IMR-90 (cell line): ENCODE measurements around the gene RBBP7.

ENCODE experiments used
- CHD1 ChIP-seq: IDR thresholded peaks from 2 replicates; pipeline ENCODE4 v1.6.1; 2012; ENCODE audit warnings: low read depth, low read length, improper control_type of control experiment
- CTCF ChIP-seq: conservative IDR thresholded peaks from 2 replicates; pipeline ENCODE4 v1.5.1; 2012; ENCODE audit warnings: mild to moderate bottlenecking, low read depth, low read length, improper control_type of control experiment
- NFE2L2 ChIP-seq: fragments of 150-350 bp; IDR thresholded peaks from 2 replicates; pipeline ENCODE4 v1.6.1; 2016; ENCODE audit warnings: low read depth, mild to moderate bottlenecking, low read length
- POLR2A ChIP-seq: IDR thresholded peaks from 2 replicates; pipeline ENCODE4 v1.6.1; 2012; ENCODE audit warnings: mild to moderate bottlenecking, low read depth, low read length

GRCh38 chrX:16836371-16836770, 33.8 kb downstream of the RBBP7 start:
- TF ChIP-seq NFE2L2 (no peak), CTCF (peak; percentile 49), CHD1 (no peak), POLR2A (no peak)
